ENCODE results near the gene IPPK. TPM values are rescaled to one million over a fixed set of nuclear protein-coding genes. Genes with fewer than 3 reads are reported as not detected.

Gene IPPK
- total and polyA plus RNA-seq, 2 of the 8 experiments (the other 6 are each of a cell fraction or from before 2014, with no cell fraction given) = 10.5 to 13.6 TPM

DNA sequence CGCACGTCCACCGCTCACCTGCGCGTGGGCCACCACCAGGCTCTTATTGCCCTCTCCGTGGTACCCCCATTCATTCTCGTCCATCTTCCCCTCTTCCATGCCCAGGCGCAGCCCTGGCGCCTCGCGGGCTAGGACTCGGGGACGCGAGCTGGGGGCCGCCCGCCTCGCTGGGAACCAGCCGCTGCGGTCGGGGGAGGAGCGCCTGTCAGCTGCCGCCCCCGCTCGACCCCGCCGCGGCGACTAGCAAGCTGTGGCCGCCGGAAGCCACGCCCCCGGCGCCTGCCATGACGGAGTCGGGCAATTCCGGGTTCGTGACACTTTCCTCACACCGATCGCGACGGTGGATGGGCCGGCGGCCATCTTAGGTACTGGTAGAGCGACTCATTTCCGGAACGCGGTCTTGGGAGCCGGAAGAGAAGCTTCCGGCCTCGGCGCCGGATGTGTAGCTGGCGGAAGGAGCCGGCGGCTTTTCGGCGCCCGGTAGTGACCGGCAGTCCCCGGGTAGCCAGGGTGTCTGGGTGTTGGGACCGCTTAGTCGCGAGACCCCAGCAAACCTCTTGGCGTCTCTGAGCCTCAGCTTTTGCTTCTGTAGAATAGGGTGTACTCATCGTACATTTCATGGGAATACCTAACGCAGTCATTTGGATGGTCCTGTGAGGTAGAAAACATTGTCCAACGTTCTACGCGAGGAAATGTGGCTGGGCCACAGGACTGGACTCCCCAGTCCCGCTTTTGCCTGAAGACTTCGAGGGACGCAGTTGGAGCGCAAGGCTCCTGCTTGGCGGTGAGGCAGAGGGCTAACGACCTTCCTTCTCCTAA, at the start of gene IPPK (continued):
- TF ChIP-seq SRF (IDR thresholded peaks at IDR 0.05; ENCODE audit: low read depth, low read length) = peak; percentile 47; the same call in 1 of the 2 replicates
- TF ChIP-seq, protein P1, sequence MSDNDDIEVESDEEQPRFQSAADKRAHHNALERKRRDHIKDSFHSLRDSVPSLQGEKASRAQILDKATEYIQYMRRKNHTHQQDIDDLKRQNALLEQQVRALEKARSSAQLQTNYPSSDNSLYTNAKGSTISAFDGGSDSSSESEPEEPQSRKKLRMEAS (IDR thresholded peaks at IDR 0.05) = peak; percentile 47; the same call in 1 of the 2 replicates
- TF ChIP-seq USF2 (IDR thresholded peaks at IDR 0.05; ENCODE audit: low read length) = no peak
- TF ChIP-seq POLR2AphosphoS5 (IDR thresholded peaks at IDR 0.05; ENCODE audit: low read depth, low read length) = peak; percentile 71
- no peak for TF ChIP-seq RFX5 (IDR thresholded peaks at IDR 0.05; ENCODE audit: borderline replicate concordance, low read depth, low read length)
- TF ChIP-seq CHD2 (IDR thresholded peaks at IDR 0.05; ENCODE audit: low read length) = 0 out of 2 replicates have a peak, but pooled peaks have one; percentile 16
- TF ChIP-seq TBP (IDR thresholded peaks at IDR 0.05; ENCODE audit: low read depth, low read length) = peak; percentile 72
- no peak for TF ChIP-seq CTBP2 (IDR thresholded peaks at IDR 0.05; ENCODE audit: borderline replicate concordance, insufficient read depth, insufficient read length, low read length)
- peak; percentile 56 to 82; a peak in 1 of 4 replicates for TF ChIP-seq SIN3A (conservative IDR thresholded peaks at IDR 0.05 in 1 of 2, IDR thresholded peaks at IDR 0.05 in 1 of 2; ENCODE audit: low read depth in 1 of 2, low read length in 2 of 2)
- peak; percentile 92 for TF ChIP-seq EGR1 (IDR thresholded peaks at IDR 0.05; ENCODE audit: borderline replicate concordance, low read depth, low read length)
- peak; percentile 98 for TF ChIP-seq GABPA (IDR thresholded peaks at IDR 0.05; ENCODE audit: borderline replicate concordance, insufficient read depth, low read length)
- no peak for TF ChIP-seq TCF12 (IDR thresholded peaks at IDR 0.05; ENCODE audit: low read depth, low read length)
- TF ChIP-seq RBBP5 (IDR thresholded peaks at IDR 0.05; ENCODE audit: borderline replicate concordance, low read depth, low read length) = peak; percentile 66; the same call in 1 of the 2 replicates
- TF ChIP-seq EP300 (IDR thresholded peaks at IDR 0.05; ENCODE audit: borderline replicate concordance in 1 of 2, low read depth in 2 of 2, low read length in 2 of 2) = no peak
- peak; percentile 77 for TF ChIP-seq TAF1 (IDR thresholded peaks at IDR 0.05; ENCODE audit: low read depth, low read length)
- no peak for TF ChIP-seq SAP30 (IDR thresholded peaks at IDR 0.05; ENCODE audit: insufficient read depth, insufficient replicate concordance, low read length)
- peak in 1 of 2 experiments; percentile 58; a peak in 1 of 4 replicates for TF ChIP-seq HDAC2 (IDR thresholded peaks at IDR 0.05; ENCODE audit: borderline replicate concordance in 1 of 2, low read depth in 2 of 2, low read length in 2 of 2)
- TF ChIP-seq FOSL1 (IDR thresholded peaks at IDR 0.05; ENCODE audit: insufficient read depth, low read depth, low read length) = no peak
- TF ChIP-seq POU5F1 (IDR thresholded peaks at IDR 0.05; ENCODE audit: low read depth, low read length) = no peak
- TF ChIP-seq CEBPB (IDR thresholded peaks at IDR 0.05; ENCODE audit: low read depth, low read length) = no peak
- no peak for TF ChIP-seq JUN (IDR thresholded peaks at IDR 0.05; ENCODE audit: low read depth, low read length)

Data from H1 (cell line).